WI38 (cell line): ENCODE results near the gene ZNF423.

ENCODE experiments used
- H3K4me3 ChIP-seq: 2 replicates; pipeline ENCODE4 v1.5.1; 2011; ENCODE audit warnings: low read depth, mild to moderate bottlenecking, control low read depth, low read length
- CTCF ChIP-seq: IDR thresholded peaks from 2 replicates; pipeline ENCODE4 v1.5.1; 2012; ENCODE audit warnings: low read depth, mild to moderate bottlenecking, control low read depth, low read length

ZNF423 gene

DNA sequence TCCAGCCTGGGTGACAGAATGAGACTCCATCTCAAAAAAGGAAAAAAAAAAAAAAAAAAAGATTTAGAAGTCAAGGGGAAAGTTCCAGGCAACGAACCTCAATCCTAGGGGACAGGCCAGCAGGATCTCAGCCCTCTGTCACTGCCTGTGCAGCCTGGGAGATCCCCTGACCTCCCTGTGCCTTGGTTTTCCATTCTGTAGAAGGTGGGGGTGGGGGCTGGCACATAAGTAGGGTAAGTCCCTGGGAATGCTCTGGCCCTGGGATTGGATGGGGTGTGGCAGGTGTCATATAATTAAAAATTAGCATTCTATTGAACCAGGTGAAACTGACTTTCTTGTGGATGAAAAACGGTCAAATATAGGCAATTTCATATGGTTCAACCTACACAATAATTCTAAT, 391.8 kb downstream of the ZNF423 start:
- no peak for TF ChIP-seq CTCF
- H3K4me3 ChIP-seq = no peak overlapping the region

- TF ChIP-seq CTCF = no peak
- no peak overlapping the region for H3K4me3 ChIP-seq
Observed at GRCh38 chr16:49463529-49463928, 392.4 kb downstream of the ZNF423 start.

DNA sequence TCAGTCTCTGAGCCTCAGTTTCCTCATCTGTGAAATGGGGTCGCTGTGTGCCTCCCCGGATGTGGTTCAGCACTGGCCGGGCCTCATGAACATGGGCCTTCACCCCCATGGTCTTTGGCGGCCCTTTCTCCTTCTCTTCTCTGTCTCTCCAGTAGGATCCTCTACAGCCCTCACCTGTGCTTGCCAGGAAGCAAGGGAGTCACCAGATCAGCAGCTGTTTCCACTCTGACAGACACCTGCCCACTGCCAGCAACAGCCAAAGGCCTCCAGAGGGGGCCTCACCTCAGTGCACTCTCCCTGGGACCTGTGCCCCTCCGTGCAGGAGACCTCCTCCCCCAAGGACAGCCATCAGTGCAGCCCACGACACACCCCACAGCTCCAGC, 392.9 kb downstream of the ZNF423 start:
- TF ChIP-seq CTCF = no peak
- no peak overlapping the region for H3K4me3 ChIP-seq

- no peak for TF ChIP-seq CTCF
- H3K4me3 ChIP-seq = no peak overlapping the region
Observed at GRCh38 chr16:49462362-49462988, 393.4 kb downstream of the ZNF423 start.

DNA sequence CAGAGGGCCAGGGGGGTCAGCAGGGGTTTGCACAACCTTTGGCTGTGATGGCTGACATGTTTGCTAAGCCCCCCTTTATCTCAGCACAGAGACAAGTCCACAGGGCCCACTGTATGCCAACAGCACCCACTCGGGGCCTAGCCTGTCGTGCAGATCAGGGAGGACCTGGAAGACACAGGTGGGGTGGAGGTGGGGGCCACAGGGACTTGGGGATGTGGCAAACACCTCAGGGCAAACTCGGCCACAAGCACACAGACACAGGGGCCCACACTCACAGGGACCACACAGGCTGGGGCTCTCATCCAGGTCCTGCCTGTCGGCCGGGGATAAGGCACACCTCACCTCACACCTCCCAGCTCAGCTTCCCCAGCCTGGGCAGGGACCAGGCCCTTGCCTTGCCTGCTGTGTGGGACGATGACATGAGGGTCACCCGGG, 394.4 kb downstream of the ZNF423 start:
- no peak overlapping the region for H3K4me3 ChIP-seq
- TF ChIP-seq CTCF = no peak

GRCh38 chr16:49460786-49461470, 395.0 kb downstream of the ZNF423 start:
- TF ChIP-seq CTCF = no peak

GRCh38 chr16:49459953-49460735, 395.8 kb downstream of the ZNF423 start:
- no peak for TF ChIP-seq CTCF
- no peak overlapping the region for H3K4me3 ChIP-seq

More at GRCh38 chr16:49460786-49461470, 395.0 kb downstream of the ZNF423 start:
- no peak overlapping the region for H3K4me3 ChIP-seq
